Measurements from ENCODE around the gene MDN1. TPM values are rescaled to one million over a fixed set of nuclear protein-coding genes. Genes with fewer than 3 reads are reported as not detected.

Gene MDN1
- total RNA-seq, 1 donor from 2014 or later = 61.7 TPM

GRCh38 chr6:89805814-89806371 lies 13.7 kb downstream of the MDN1 start:
- intact Hi-C loops (cut with micrococcal nuclease) = no loop called here
- H3K27me3 Mint-ChIP-seq (ENCODE audit: low read depth) = no peaks in the 10 kb centered on the region

GRCh38 chr6:89803271-89803670 lies 16.3 kb downstream of the MDN1 start:
- intact Hi-C loops (cut with micrococcal nuclease) = no loop called here
- peaks cover 36% of the 10 kb centered on the region for H3K36me3 Mint-ChIP-seq (ENCODE audit: low read depth)
- peaks cover 4% of the 10 kb centered on the region for H3K4me1 Mint-ChIP-seq (ENCODE audit: low read depth)
- H3K27me3 Mint-ChIP-seq (ENCODE audit: low read depth) = no peaks in the 10 kb centered on the region
- no peak overlapping the region for H3K27ac Mint-ChIP-seq
- H3K9me3 Mint-ChIP-seq = no peaks in the 10 kb centered on the region
- no peak overlapping the region for H3K4me3 Mint-ChIP-seq (ENCODE audit: low read depth)
- DNase-seq (ENCODE audit: low spot score) = no peak

More at GRCh38 chr6:89805814-89806371, 13.7 kb downstream of the MDN1 start:
- Mint-ChIP-seq H3K27ac (no peak overlapping the region), H3K4me3 (ENCODE audit: low read depth) (no peak overlapping the region), H3K4me1 (ENCODE audit: low read depth) (peaks cover 4% of the 10 kb centered on the region), H3K9me3 (no peaks in the 10 kb centered on the region), H3K36me3 (ENCODE audit: low read depth) (peaks cover 23% of the 10 kb centered on the region)
- DNase-seq (ENCODE audit: low spot score) = no peak

GRCh38 chr6:89799756-89800155 lies 19.8 kb downstream of the MDN1 start:
- DNase-seq (ENCODE audit: low spot score) = no peak
- peaks cover 11% of the 10 kb centered on the region for H3K4me1 Mint-ChIP-seq (ENCODE audit: low read depth)
- peaks cover 55% of the 10 kb centered on the region for H3K36me3 Mint-ChIP-seq (ENCODE audit: low read depth)
- H3K9me3 Mint-ChIP-seq = no peaks in the 10 kb centered on the region
- H3K27ac Mint-ChIP-seq = no peak overlapping the region
- intact Hi-C loops (cut with micrococcal nuclease) = no loop called here
- no peak overlapping the region for H3K4me3 Mint-ChIP-seq (ENCODE audit: low read depth)
- no peaks in the 10 kb centered on the region for H3K27me3 Mint-ChIP-seq (ENCODE audit: low read depth)

- DNase-seq (ENCODE audit: low spot score) = no peak
- no peaks in the 10 kb centered on the region for H3K27me3 Mint-ChIP-seq (ENCODE audit: low read depth)
- H3K36me3 Mint-ChIP-seq (ENCODE audit: low read depth) = peaks cover 61% of the 10 kb centered on the region
- intact Hi-C loops (cut with micrococcal nuclease) = no loop called here
- no peak overlapping the region for H3K4me3 Mint-ChIP-seq (ENCODE audit: low read depth)
- H3K9me3 Mint-ChIP-seq = no peaks in the 10 kb centered on the region
- H3K4me1 Mint-ChIP-seq (ENCODE audit: low read depth) = peaks cover 17% of the 10 kb centered on the region
- H3K27ac Mint-ChIP-seq = no peak overlapping the region
Measured at GRCh38 chr6:89799096-89799495, 20.5 kb downstream of the MDN1 start.

GRCh38 chr6:89797317-89797716 lies 22.3 kb downstream of the MDN1 start:
- Mint-ChIP-seq H3K36me3 (ENCODE audit: low read depth) (peaks cover 71% of the 10 kb centered on the region), H3K4me3 (ENCODE audit: low read depth) (no peak overlapping the region), H3K27me3 (ENCODE audit: low read depth) (no peaks in the 10 kb centered on the region), H3K9me3 (no peaks in the 10 kb centered on the region), H3K27ac (no peak overlapping the region), H3K4me1 (ENCODE audit: low read depth) (peaks cover 31% of the 10 kb centered on the region)
- intact Hi-C loops (cut with micrococcal nuclease) = no loop called here
- no peak for DNase-seq (ENCODE audit: low spot score)

GRCh38 chr6:89794324-89794723 lies 25.3 kb downstream of the MDN1 start:
- intact Hi-C loops (cut with micrococcal nuclease) = loop anchor here (2.0 kb wide), 1 partner anchor 24 kb away; the partner anchor contains the start of gene MDN1
- Mint-ChIP-seq H3K27ac (peak overlapping the region; percentile 58), H3K4me3 (ENCODE audit: low read depth) (peak overlapping the region; percentile 28), H3K27me3 (ENCODE audit: low read depth) (no peaks in the 10 kb centered on the region), H3K36me3 (ENCODE audit: low read depth) (peaks cover 60% of the 10 kb centered on the region), H3K9me3 (no peaks in the 10 kb centered on the region), H3K4me1 (ENCODE audit: low read depth) (peaks cover 31% of the 10 kb centered on the region)
- no peak for DNase-seq (ENCODE audit: low spot score)

GRCh38 chr6:89793586-89793985 lies 26.0 kb downstream of the MDN1 start:
- Mint-ChIP-seq H3K27ac (no peak overlapping the region), H3K27me3 (ENCODE audit: low read depth) (no peaks in the 10 kb centered on the region), H3K9me3 (no peaks in the 10 kb centered on the region), H3K4me3 (ENCODE audit: low read depth) (no peak overlapping the region), H3K36me3 (ENCODE audit: low read depth) (peaks cover 61% of the 10 kb centered on the region), H3K4me1 (ENCODE audit: low read depth) (peaks cover 31% of the 10 kb centered on the region)
- no peak for DNase-seq (ENCODE audit: low spot score)
- intact Hi-C loops (cut with micrococcal nuclease) = no loop called here

GRCh38 chr6:89792881-89793280 lies 26.7 kb downstream of the MDN1 start:
- Mint-ChIP-seq H3K4me1 (ENCODE audit: low read depth) (peaks cover 31% of the 10 kb centered on the region), H3K9me3 (no peaks in the 10 kb centered on the region), H3K27me3 (ENCODE audit: low read depth) (no peaks in the 10 kb centered on the region), H3K27ac (peak overlapping the region; percentile 10), H3K36me3 (ENCODE audit: low read depth) (peaks cover 68% of the 10 kb centered on the region), H3K4me3 (ENCODE audit: low read depth) (peak overlapping the region; percentile 19)
- intact Hi-C loops (cut with micrococcal nuclease) = no loop called here
- DNase-seq (ENCODE audit: low spot score) = peak; percentile 20

GRCh38 chr6:89790403-89790802 lies 29.2 kb downstream of the MDN1 start:
- Mint-ChIP-seq H3K36me3 (ENCODE audit: low read depth) (peaks cover 71% of the 10 kb centered on the region), H3K4me3 (ENCODE audit: low read depth) (no peak overlapping the region), H3K27me3 (ENCODE audit: low read depth) (no peaks in the 10 kb centered on the region), H3K4me1 (ENCODE audit: low read depth) (peaks cover 27% of the 10 kb centered on the region), H3K27ac (no peak overlapping the region), H3K9me3 (no peaks in the 10 kb centered on the region)
- intact Hi-C loops (cut with micrococcal nuclease) = no loop called here
- no peak for DNase-seq (ENCODE audit: low spot score)

GRCh38 chr6:89789980-89790379 lies 29.6 kb downstream of the MDN1 start:
- H3K27me3 Mint-ChIP-seq (ENCODE audit: low read depth) = no peaks in the 10 kb centered on the region
- H3K4me3 Mint-ChIP-seq (ENCODE audit: low read depth) = no peak overlapping the region
- no peak overlapping the region for H3K27ac Mint-ChIP-seq
- DNase-seq (ENCODE audit: low spot score) = no peak
- peaks cover 71% of the 10 kb centered on the region for H3K36me3 Mint-ChIP-seq (ENCODE audit: low read depth)
- intact Hi-C loops (cut with micrococcal nuclease) = no loop called here
- H3K4me1 Mint-ChIP-seq (ENCODE audit: low read depth) = peaks cover 23% of the 10 kb centered on the region
- no peaks in the 10 kb centered on the region for H3K9me3 Mint-ChIP-seq

GRCh38 chr6:89787660-89788328 lies 31.8 kb downstream of the MDN1 start:
- Mint-ChIP-seq H3K4me1 (ENCODE audit: low read depth) (peaks cover under 1% of the 10 kb centered on the region), H3K36me3 (ENCODE audit: low read depth) (peaks cover 72% of the 10 kb centered on the region), H3K27ac (no peak overlapping the region), H3K27me3 (ENCODE audit: low read depth) (no peaks in the 10 kb centered on the region), H3K4me3 (ENCODE audit: low read depth) (no peak overlapping the region), H3K9me3 (peaks cover 6% of the 10 kb centered on the region)
- intact Hi-C loops (cut with micrococcal nuclease) = no loop called here
- DNase-seq (ENCODE audit: low spot score) = no peak

- no peak for DNase-seq (ENCODE audit: low spot score)
- H3K27me3 Mint-ChIP-seq (ENCODE audit: low read depth) = no peaks in the 10 kb centered on the region
- H3K36me3 Mint-ChIP-seq (ENCODE audit: low read depth) = peaks cover 73% of the 10 kb centered on the region
- no peak overlapping the region for H3K4me3 Mint-ChIP-seq (ENCODE audit: low read depth)
- H3K9me3 Mint-ChIP-seq = peaks cover 6% of the 10 kb centered on the region
- no peak overlapping the region for H3K27ac Mint-ChIP-seq
- intact Hi-C loops (cut with micrococcal nuclease) = no loop called here
- no peaks in the 10 kb centered on the region for H3K4me1 Mint-ChIP-seq (ENCODE audit: low read depth)
Measured at GRCh38 chr6:89786970-89787369, 32.6 kb downstream of the MDN1 start.

GRCh38 chr6:89784838-89785237 lies 34.8 kb downstream of the MDN1 start:
- no peak for DNase-seq (ENCODE audit: low spot score)
- Mint-ChIP-seq H3K27me3 (ENCODE audit: low read depth) (no peaks in the 10 kb centered on the region), H3K36me3 (ENCODE audit: low read depth) (peaks cover 87% of the 10 kb centered on the region), H3K27ac (no peak overlapping the region), H3K4me3 (ENCODE audit: low read depth) (no peak overlapping the region), H3K4me1 (ENCODE audit: low read depth) (no peaks in the 10 kb centered on the region), H3K9me3 (peaks cover 6% of the 10 kb centered on the region)
- intact Hi-C loops (cut with micrococcal nuclease) = no loop called here

Measured in activated T-helper 2 cell treated with anti-CD3 and anti-CD28 coated beads, Interferon-gamma antibody, Interleukin-2, Interleukin-4, amounts not matched to agents 10 μg/mL and 5 μg/mL and 100 μg/mL, durations not matched to agents 14 hours and 24 hours and 36 hours (primary cell).